HG03575 (cell line): ENCODE data around the gene FNTB.

ENCODE experiments used
- ATAC-seq: cut with Tn5 transposase; IDR thresholded peaks from one replicate; pipeline ENCODE4 v1.9.1; 2021; ENCODE audit not compliant: unreplicated experiment, insufficient number of reproducible peaks, low FRiP score; ENCODE audit errors: extremely low read depth

The FNTB gene

DNA sequence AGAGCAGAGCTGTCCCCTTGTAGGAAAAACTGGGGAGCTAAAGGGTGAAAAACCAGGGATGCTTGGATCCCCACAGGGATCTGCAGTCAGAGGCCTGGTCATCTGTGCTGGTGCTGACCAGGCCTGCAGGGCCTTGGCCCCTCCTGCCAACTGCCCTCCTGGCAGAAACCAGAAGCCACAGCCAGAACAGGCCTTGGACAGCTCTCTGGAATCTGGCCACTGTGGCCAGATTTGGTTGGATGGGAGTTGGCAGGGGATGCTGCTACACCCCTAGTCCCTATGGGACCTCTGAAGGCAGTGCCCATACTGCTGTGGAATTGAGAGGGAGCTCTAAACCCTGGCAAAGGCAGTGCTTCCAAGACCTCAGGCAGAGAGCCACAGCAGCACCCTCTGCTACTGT, 35.0 kb upstream of the FNTB start:
- ATAC-seq = no peak

GRCh38 chr14:64952598-64953309, 33.9 kb upstream of the FNTB start:
- ATAC-seq = no peak

DNA sequence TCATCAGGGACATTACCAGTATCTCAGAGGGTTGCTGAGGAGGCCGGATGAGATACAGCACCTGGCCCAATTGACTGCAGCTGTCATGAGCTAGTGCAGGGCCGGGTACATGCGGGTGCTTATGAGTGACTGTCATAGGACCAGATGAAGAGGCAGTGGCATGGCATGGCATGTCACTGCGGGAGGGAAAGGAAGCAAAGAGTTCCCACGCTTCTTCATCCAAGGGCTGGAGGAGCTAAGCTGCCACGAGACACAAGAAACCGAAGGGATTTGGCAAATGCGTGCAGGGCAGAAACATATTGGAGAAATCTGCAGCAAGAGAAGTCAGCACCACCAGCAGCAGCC, 33.4 kb upstream of the FNTB start:
- no peak for ATAC-seq

- ATAC-seq = no peak
Observed at GRCh38 chr14:64953661-64954060, 33.0 kb upstream of the FNTB start.

DNA sequence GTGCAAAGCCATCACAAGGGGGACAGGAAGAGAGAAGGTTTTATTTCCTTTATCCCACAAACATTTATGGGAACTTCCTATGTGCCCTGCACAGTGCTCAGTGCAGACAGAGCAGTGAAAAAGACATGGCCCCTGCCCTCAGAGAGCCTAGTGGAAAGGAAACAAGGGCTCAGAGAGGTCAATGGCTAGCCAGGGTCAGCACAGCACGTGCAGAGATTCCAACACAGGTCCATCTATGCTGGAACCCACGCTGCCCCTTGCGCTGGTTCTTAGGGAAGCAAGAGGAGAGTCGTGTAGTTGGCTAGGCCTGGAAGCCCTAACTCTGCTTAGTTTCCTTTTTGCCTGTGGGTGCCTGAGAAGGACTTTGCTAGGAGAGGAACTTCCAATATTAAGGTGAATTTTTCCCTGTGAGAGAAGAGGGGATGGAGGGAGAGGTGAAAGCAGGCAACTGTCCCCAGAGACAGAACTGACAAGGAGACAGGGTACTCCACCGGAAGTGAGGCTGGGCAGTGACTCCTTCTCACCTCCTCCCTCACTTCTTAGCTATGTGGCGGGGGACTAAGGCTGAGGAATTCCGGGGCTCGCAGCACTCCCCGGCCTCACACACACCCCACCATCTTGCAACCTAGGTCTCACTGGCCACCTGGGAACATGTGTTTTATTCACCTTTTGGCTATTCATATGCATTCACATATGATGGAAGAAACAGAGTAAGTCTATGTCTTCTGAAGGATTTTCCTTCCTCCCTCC, 32.0 kb upstream of the FNTB start:
- ATAC-seq = no peak

GRCh38 chr14:64955297-64955696, 31.4 kb upstream of the FNTB start:
- ATAC-seq = no peak

GRCh38 chr14:64956697-64957406, 29.8 kb upstream of the FNTB start:
- no peak for ATAC-seq

DNA sequence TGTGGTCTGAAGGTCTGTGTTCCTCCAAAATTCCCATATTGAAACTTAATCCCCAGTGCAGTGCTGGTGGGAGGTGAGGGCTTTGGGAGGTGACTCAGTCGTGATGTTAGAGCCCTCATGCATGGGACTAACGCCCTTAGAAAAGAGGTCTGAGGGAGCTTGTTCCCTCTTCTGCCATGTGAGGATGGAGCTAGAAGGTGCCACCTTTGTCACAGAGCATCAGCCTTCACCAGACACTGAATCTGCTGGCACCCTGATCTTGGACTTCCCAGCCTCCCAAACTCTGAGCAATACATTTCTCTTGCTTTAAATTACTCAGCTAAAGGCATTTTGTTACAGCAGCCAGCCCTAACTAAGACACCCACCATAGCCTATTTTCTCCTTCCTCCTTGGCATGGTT, 28.5 kb upstream of the FNTB start:
- ATAC-seq = no peak

GRCh38 chr14:64958743-64959142, 28.0 kb upstream of the FNTB start:
- ATAC-seq = no peak

DNA sequence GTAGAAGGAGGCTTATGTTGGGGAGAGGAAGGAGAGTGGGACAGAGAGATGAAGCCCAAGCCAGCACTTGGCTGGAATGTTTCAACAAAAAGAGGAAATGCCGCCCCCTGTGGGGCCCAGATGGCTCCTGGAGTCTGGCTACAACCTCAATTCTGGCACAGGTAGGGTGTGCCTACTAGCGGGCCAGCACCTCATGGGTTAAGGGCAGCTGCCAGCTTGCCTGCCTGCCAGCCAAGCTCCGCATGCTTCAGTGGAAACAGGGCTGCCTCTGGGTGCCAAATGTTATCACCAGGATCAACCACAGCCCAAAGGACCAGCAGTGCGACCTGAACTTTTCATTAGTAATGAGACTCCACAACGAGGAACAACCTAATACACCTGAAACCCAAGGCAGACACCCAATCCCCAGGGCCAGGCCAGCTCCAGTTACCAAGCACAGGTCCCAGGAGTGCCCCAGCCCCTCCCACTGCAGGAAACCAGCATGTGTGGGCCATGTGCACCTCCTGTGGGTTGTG, 25.9 kb upstream of the FNTB start:
- ATAC-seq = no peak

GRCh38 chr14:64963611-64964010, 23.1 kb upstream of the FNTB start:
- ATAC-seq = no peak

GRCh38 chr14:64965356-64966000, 21.2 kb upstream of the FNTB start:
- no peak for ATAC-seq

DNA sequence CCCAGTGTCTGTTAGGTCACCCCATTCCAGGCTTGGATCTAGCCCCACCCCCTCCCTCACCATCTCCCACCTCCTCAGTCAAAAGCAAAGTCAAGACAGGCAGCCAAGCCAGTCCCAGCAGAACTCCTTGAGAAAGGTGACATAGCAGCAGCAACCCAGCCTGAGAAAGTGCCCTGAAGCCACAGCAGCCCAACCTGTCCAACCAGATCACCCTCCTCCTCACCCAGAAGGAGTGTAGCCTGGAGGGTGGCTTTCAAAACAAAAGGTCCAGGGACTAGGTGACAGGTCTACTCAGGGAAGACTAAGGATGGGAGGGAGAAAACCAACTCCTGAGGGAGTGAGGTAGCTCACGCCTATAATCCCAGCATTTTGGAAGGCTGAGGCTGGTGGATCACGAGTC, 19.7 kb upstream of the FNTB start:
- ATAC-seq = no peak

DNA sequence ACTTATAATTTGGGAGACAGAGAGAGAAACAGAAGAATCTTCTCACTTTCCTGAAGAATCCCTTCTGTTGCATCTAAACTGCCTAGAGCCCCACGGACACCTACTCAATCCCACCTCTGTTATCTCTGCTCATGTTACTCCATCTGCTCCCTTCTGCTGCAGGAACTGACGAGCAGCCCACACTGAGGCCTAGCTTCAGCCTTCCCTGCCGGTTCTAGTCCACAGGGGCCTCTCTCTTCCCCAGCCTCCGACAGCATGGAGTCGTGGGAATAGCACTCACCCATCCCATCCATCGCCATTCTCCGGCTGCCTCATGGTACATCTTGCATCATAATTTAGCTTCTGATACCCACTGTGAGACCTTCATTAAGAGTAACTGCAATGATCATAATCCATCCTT, 18.5 kb upstream of the FNTB start:
- no peak for ATAC-seq

GRCh38 chr14:64968651-64969050, 18.0 kb upstream of the FNTB start:
- no peak for ATAC-seq

DNA sequence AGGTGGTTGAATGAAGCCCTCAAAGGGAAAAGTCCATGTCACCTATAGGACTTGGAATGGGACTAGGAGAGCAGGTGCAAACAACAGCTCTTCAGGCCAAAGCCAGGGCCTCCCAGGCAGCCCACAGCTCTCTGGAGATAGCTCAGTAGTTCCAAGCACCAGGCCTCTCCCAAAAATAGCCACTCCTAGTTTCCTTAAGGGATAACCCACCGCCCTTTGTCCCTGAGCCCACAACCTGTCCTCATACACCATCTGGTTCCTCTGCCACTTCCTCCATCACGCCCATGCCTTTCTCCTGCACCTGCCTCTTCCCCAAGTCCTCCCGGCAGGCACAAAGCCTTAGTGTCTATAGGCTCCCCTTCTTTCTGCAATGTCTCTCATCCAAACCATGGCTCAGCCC, 16.7 kb upstream of the FNTB start:
- no peak for ATAC-seq

GRCh38 chr14:64970776-64971477, 15.8 kb upstream of the FNTB start:
- ATAC-seq = no peak

DNA sequence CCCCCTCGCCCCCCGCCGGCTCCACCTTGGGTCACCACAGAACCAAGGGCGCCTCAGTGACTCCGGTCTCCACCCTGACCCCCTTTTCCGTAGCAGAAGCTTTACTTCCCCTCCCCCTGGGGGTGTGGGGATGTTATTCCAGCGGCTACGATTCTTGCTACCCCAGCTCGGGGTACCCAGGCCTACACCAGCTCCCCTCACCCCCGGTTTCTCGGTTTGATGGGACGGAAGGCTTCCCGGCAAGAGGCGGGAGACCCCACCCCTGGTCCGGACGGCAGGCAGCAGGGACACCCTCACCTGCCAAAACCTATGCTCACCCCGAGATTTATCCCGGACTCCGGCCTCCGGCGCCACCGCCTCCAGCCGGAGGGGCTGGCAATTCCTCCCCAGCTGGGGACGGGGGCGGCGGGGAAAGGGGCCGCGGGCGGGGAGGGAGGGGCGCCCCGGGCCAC, 15.2 kb upstream of the FNTB start:
- ATAC-seq = no peak
